ENCODE data around the gene HS6ST2. TPM values are rescaled to one million over a fixed set of nuclear protein-coding genes. Genes with fewer than 3 reads are reported as not detected.

Gene HS6ST2
- total RNA-seq, 1 experiment from 2014 or later, result 0.26 TPM

- Histone ChIP-seq H3K9me3 (ENCODE audit: control insufficient read depth, insufficient read depth, low read depth, low read length) (no peaks in the 10 kb centered on the region), H3K4me1 (ENCODE audit: control insufficient read depth, insufficient read depth, low read length) (no peaks in the 10 kb centered on the region), H3K27me3 (ENCODE audit: control insufficient read depth, insufficient read depth, low read length) (no peaks in the 10 kb centered on the region), H3K27ac (ENCODE audit: low read length) (no peak overlapping the region), H3K4me3 (ENCODE audit: low read depth in 2 of 2, low read length in 2 of 2) (no peak overlapping the region), H3K36me3 (ENCODE audit: control insufficient read depth, insufficient read depth, low read length) (no peaks in the 10 kb centered on the region)
- ATAC-seq (no peak), DNase-seq (ENCODE audit: low read depth, low spot score) (no peak)
- TF ChIP-seq TCF7L2 (IDR thresholded peaks at IDR 0.05; ENCODE audit: low read depth, low read length) (no peak), REST (IDR thresholded peaks at IDR 0.05; ENCODE audit: insufficient read depth in 1 of 2, low read depth in 2 of 2, low read length in 1 of 2) (no peak), POLR2AphosphoS5 (IDR thresholded peaks at IDR 0.05; ENCODE audit: low read depth, low read length) (no peak), SIN3A (IDR thresholded peaks at IDR 0.05; ENCODE audit: borderline replicate concordance, insufficient read depth, low read depth, low read length) (no peak), CTCF (IDR thresholded peaks at IDR 0.05) (no peak)
- intact Hi-C loops (cut with micrococcal nuclease; ENCODE audit: unreplicated experiment) (no loop called here), in situ Hi-C loops (cut with HindIII; ENCODE audit: low pct_unique_long_range_greater_than_20kb, low sequenced_read_pairs) (no loop called here)
- ChIA-PET CTCF (no interaction called here), POLR2A (no interaction called here)
- no TSS peak for BruUV-seq (replicated peaks)
Measured at GRCh38 chrX:132877954-132878536, 80.4 kb downstream of the HS6ST2 start.

- DNase-seq (ENCODE audit: low read depth, low spot score) (no peak), ATAC-seq (no peak)
- POLR2A ChIA-PET, result no interaction called here
- in situ Hi-C loops (cut with HindIII; ENCODE audit: low pct_unique_long_range_greater_than_20kb, low sequenced_read_pairs) (no loop called here), intact Hi-C loops (cut with micrococcal nuclease; ENCODE audit: unreplicated experiment) (no loop called here)
- no peaks in the 10 kb centered on the region for H3K9me3 ChIP-seq (ENCODE audit: control insufficient read depth, insufficient read depth, low read depth, low read length)
- H3K4me3 ChIP-seq (ENCODE audit: low read depth in 2 of 2, low read length in 2 of 2), result no peak overlapping the region
- CTCF ChIA-PET, result no interaction called here
- no peaks in the 10 kb centered on the region for H3K4me1 ChIP-seq (ENCODE audit: control insufficient read depth, insufficient read depth, low read length)
- H3K36me3 ChIP-seq (ENCODE audit: control insufficient read depth, insufficient read depth, low read length), result no peaks in the 10 kb centered on the region
- TF ChIP-seq REST (IDR thresholded peaks at IDR 0.05; ENCODE audit: insufficient read depth in 1 of 2, low read depth in 2 of 2, low read length in 1 of 2) (no peak), SIN3A (IDR thresholded peaks at IDR 0.05; ENCODE audit: borderline replicate concordance, insufficient read depth, low read depth, low read length) (no peak), POLR2AphosphoS5 (IDR thresholded peaks at IDR 0.05; ENCODE audit: low read depth, low read length) (no peak), CTCF (IDR thresholded peaks at IDR 0.05) (no peak), TCF7L2 (IDR thresholded peaks at IDR 0.05; ENCODE audit: low read depth, low read length) (no peak)
- H3K27ac ChIP-seq (ENCODE audit: low read length), result no peak overlapping the region
- H3K27me3 ChIP-seq (ENCODE audit: control insufficient read depth, insufficient read depth, low read length), result no peaks in the 10 kb centered on the region
- no TSS peak for BruUV-seq (replicated peaks)
Measured at GRCh38 chrX:132876523-132877338, 81.7 kb downstream of the HS6ST2 start.
